Naive thymus-derived CD4-positive, alpha-beta T cell (primary cell): ENCODE data around the gene VSIR. TPM values are rescaled to one million over a fixed set of nuclear protein-coding genes. Genes with fewer than 3 reads are reported as not detected.
A peak's percentile ranks its signal among the peaks of the same experiment; 100 is the strongest.

Experiments
- ATAC-seq: fragments of 150-1000 bp; cut with Tn5 transposase; 2 replicates; pipeline ENCODE4 v1.10.0; 2021; ENCODE audit warnings: mild to moderate bottlenecking, moderate library complexity
- CTCF ChIA-PET: fragments of 350-600 bp; sonication (Branson Sonifier 250); formaldehyde crosslinking; loops from one replicate; lab custom pipeline; 2021; ENCODE audit warnings: antibody characterized with exemption; lab: Charles Lee
- POLR2A ChIA-PET: fragments of 350-600 bp; sonication (Branson Sonifier 250); formaldehyde crosslinking; loops from one replicate; lab custom pipeline; 2021; ENCODE audit warnings: antibody characterized with exemption, inconsistent platforms; lab: Charles Lee
- DNase-seq, 9 donors: peaks; one replicate each; pipeline versions ENCODE4 v3.0.0 to v3.0.0-alpha.2; 2020 to 2022; ENCODE audit warnings: mixed read lengths in 1 of 9
- H3K27ac ChIP-seq: one replicate; pipeline ENCODE4 v1.7.0; 2013; ENCODE audit warnings: mild to moderate bottlenecking, low read depth, low read length, moderate library complexity
- H3K27me3 ChIP-seq, 2 donors: one replicate each; pipeline ENCODE4 v1.7.0; 2013; ENCODE audit warnings: low read length in 2 of 2, mild to moderate bottlenecking in 2 of 2, moderate library complexity in 2 of 2; ENCODE audit not compliant: control insufficient read depth in 2 of 2, insufficient read depth in 2 of 2
- H3K36me3 ChIP-seq, 3 experiments: 1 replicate in 2 of 3; 2 replicates in 1 of 3; pipeline ENCODE4 v1.7.0; 2013; ENCODE audit warnings: low read length in 3 of 3, mild to moderate bottlenecking in 3 of 3, moderate library complexity in 1 of 3; ENCODE audit not compliant: insufficient read depth in 3 of 3, control insufficient read depth in 2 of 3
- H3K4me1 ChIP-seq, 2 donors: one replicate each; pipeline ENCODE4 v1.7.0; 2013; ENCODE audit warnings: low read length in 2 of 2, mild to moderate bottlenecking in 2 of 2, moderate library complexity in 1 of 2; ENCODE audit not compliant: control insufficient read depth in 2 of 2, insufficient read depth in 2 of 2
- H3K4me3 ChIP-seq: 2 replicates; pipeline ENCODE4 v1.7.0; 2013; ENCODE audit warnings: mild to moderate bottlenecking, low read length
- H3K9me3 ChIP-seq, 3 experiments: 1 replicate in 2 of 3; 2 replicates in 1 of 3; pipeline ENCODE4 v1.7.0; 2013; ENCODE audit warnings: low read length in 3 of 3; ENCODE audit not compliant: control insufficient read depth in 2 of 3
- H3K27ac Mint-ChIP-seq, 9 donors: one replicate each; pipeline ENCODE4 v1.8.0; 2020 to 2022; ENCODE audit warnings: mixed read lengths in 9 of 9, mild to moderate bottlenecking in 8 of 9, moderate library complexity in 5 of 9, inconsistent platforms in 2 of 9
- H3K27me3 Mint-ChIP-seq, 5 donors: one replicate each; pipeline ENCODE4 v1.8.0; 2021 to 2022; ENCODE audit warnings: mixed read lengths in 5 of 5, mild to moderate bottlenecking in 1 of 5
- H3K36me3 Mint-ChIP-seq, 5 donors: one replicate each; pipeline ENCODE4 v1.8.0; 2020 to 2022; ENCODE audit warnings: mixed read lengths in 5 of 5, mild to moderate bottlenecking in 3 of 5, inconsistent platforms in 1 of 5
- H3K4me1 Mint-ChIP-seq, 7 donors: one replicate each; pipeline ENCODE4 v1.8.0; 2020 to 2022; ENCODE audit warnings: mixed read lengths in 7 of 7, mild to moderate bottlenecking in 3 of 7, inconsistent platforms in 1 of 7
- H3K4me3 Mint-ChIP-seq, 10 donors: one replicate each; pipeline ENCODE4 v1.8.0; 2020 to 2022; ENCODE audit warnings: mild to moderate bottlenecking in 10 of 10, mixed read lengths in 10 of 10, moderate library complexity in 6 of 10, inconsistent platforms in 2 of 10
- H3K9me3 Mint-ChIP-seq, 11 donors: one replicate each; pipeline ENCODE4 v1.8.0; 2020 to 2022; ENCODE audit warnings: mixed read lengths in 11 of 11, mild to moderate bottlenecking in 4 of 11, inconsistent platforms in 1 of 11, moderate library complexity in 1 of 11
- intact Hi-C, 2 donors: fragments of 100-400 bp; cut with micrococcal nuclease; formaldehyde crosslinking; loops; one replicate each; pipeline ENCODE4 v1.15.1; 2023
- polyA plus RNA-seq, 2 donors: library from polyadenylated mRNA; unstranded; fragments of 300-500 nt; fragmentation: Illumina TruSeq; gene quantifications; one replicate each; pipeline ENCODE4 v1.2.3, GENCODE V29; 2021
- total RNA-seq, 6 experiments: library from RNA in 5 of 6; stranded (reverse) in 5 of 6; gene quantifications; 1 replicate in 5 of 6; 2 replicates in 1 of 6; pipeline ENCODE4 v1.2.3 and lab custom pipeline; 2021 to 2026

VSIR gene
- total and polyA plus RNA-seq, 7 experiments from 2014 or later, result 91.1 to 300 (median 124) TPM

DNA sequence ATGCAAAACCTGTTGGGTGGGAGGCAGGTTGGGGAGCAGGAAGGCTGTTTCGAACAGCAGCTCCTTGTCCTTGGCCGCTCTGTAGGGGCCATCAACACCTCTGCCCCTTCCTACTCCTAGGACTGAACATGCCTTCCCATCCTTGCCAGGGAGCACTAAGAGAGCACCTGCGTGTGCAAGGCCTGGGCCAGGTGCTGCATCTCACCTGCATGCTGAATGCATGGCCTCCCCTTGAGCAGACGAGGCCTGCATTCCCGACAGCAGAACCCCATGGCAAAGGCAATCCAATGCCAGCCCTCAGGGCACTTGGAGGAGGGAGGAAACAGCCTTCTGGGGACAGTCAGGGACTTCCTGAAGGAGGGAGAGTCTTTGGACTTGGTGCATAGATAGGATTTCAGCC, 11.0 kb downstream of the VSIR start:
- Mint-ChIP-seq H3K9me3 (no peaks in the 10 kb centered on the region), H3K4me3 (peak overlapping the region in 7 of 10 donors; percentile 28 to 89 (median 62)), H3K27me3 (no peaks in the 10 kb centered on the region), H3K36me3 (peaks cover 0 to 35% (median 15%) of the 10 kb centered on the region in 5 donors), H3K27ac (peak overlapping the region; percentile 24 to 98 (median 89)), H3K4me1 (peaks cover 69 to 94% (median 83%) of the 10 kb centered on the region in 7 donors)
- ATAC-seq, result no peak
- peaks cover 0 to 75% (median 20%) of the 10 kb centered on the region in 3 experiments for H3K36me3 ChIP-seq
- CTCF ChIA-PET, result interaction anchor here (0.7 to 2.1 kb wide), 9 partner anchors 11 to 63 kb away, joined by 3 to 5 read pairs (median 4); partner anchors contain the start of gene VSIR
- DNase-seq, result no peak
- H3K4me3 ChIP-seq, result no peak overlapping the region
- POLR2A ChIA-PET, result interaction anchor here (1.1 to 25.7 kb wide), 5 partner anchors 10 to 35 kb away, joined by 4 to 863 read pairs (median 6); partner anchors contain the start of gene VSIR
- no peaks in the 10 kb centered on the region for H3K27me3 ChIP-seq
- H3K9me3 ChIP-seq, result no peaks in the 10 kb centered on the region
- intact Hi-C loops, result no loop called here
- H3K4me1 ChIP-seq, result peaks cover 77 to 86% of the 10 kb centered on the region in 2 donors
- H3K27ac ChIP-seq, result peak overlapping the region; percentile 93

DNA sequence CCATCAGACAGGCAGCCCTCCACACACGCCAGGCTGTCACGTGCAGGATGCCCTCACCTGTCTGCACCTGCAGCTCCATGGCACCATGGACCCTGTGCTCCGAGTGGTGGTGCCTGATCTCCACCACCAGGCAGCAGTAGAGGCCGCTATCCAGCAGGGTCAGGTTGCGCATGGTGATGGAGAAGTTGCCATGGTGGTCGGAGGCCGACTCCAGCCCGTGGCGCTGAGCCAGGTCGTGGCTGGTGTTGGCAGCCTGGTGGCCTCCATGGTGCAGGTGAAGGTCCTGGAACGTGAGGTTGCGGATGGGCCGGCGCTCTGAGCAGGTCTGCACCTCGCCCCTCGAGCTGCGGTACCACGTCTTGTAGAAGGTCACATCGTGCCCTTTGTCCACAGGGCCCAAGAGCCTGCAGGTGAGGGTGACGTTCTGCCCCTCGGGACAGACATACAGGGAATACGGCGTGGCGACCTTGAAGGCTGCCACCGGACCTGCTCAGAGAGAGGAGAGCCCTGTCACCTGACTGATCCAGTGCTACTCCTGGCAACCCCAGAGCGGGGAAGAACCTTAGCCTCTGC, 11.7 kb downstream of the VSIR start:
- no peak overlapping the region for H3K4me3 ChIP-seq
- DNase-seq, result no peak
- peaks cover 77 to 86% of the 10 kb centered on the region in 2 donors for H3K4me1 ChIP-seq
- ATAC-seq, result no peak
- H3K9me3 ChIP-seq, result no peaks in the 10 kb centered on the region
- Mint-ChIP-seq H3K27ac (peak overlapping the region; percentile 69 to 99 (median 92)), H3K9me3 (no peaks in the 10 kb centered on the region), H3K36me3 (peaks cover 0 to 33% (median 15%) of the 10 kb centered on the region in 5 donors), H3K27me3 (no peaks in the 10 kb centered on the region), H3K4me1 (peaks cover 67 to 94% (median 83%) of the 10 kb centered on the region in 7 donors), H3K4me3 (peak overlapping the region in 6 of 10 donors; percentile 17 to 89 (median 64))
- peak overlapping the region; percentile 93 for H3K27ac ChIP-seq
- no peaks in the 10 kb centered on the region for H3K27me3 ChIP-seq
- ChIA-PET CTCF (interaction anchor here (1.1 to 2.1 kb wide), 3 partner anchors 13 to 54 kb away, joined by 3 to 4 read pairs (median 4); no protein-coding TSS in a partner anchor), POLR2A (interaction anchor here (0.9 to 25.7 kb wide), 4 partner anchors 11 to 35 kb away, joined by 3 to 863 read pairs (median 5); no protein-coding TSS in a partner anchor)
- H3K36me3 ChIP-seq, result peaks cover 0 to 68% (median 14%) of the 10 kb centered on the region in 3 experiments
- intact Hi-C loops, result no loop called here

DNA sequence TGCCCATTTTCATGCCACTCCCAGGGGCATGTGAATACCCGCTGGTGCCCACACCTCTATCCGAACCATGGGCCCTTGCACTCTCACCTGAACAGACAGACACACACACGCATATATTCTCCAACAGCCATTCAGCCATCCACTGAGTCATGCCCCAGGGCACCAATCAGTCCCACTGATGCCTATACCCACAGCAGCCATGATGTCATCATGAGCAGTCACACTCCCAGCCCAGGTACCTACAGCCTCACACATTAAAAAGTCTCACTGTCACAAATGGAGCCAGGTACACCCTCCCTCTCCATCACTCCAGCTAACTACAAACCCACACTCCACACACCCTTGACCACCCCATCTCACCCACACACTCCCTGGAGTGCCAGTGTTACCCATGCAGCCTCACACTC, 12.2 kb downstream of the VSIR start:
- no peaks in the 10 kb centered on the region for H3K9me3 Mint-ChIP-seq
- DNase-seq, result peak in 1 of 9 donors; percentile 39
- H3K4me3 Mint-ChIP-seq, result peak overlapping the region in 9 of 10 donors; percentile 2 to 89 (median 69)
- peak overlapping the region; percentile 45 for H3K27ac ChIP-seq
- peak; percentile 30 for ATAC-seq
- ChIA-PET POLR2A (interaction anchor here (0.9 to 25.7 kb wide), 3 partner anchors 11 to 35 kb away, joined by 3 to 863 read pairs (median 6); no protein-coding TSS in a partner anchor), CTCF (interaction anchor here (1.1 to 2.1 kb wide), 3 partner anchors 13 to 53 kb away, joined by 3 to 4 read pairs (median 4); no protein-coding TSS in a partner anchor)
- no peaks in the 10 kb centered on the region for H3K27me3 Mint-ChIP-seq
- peaks cover 77 to 87% of the 10 kb centered on the region in 2 donors for H3K4me1 ChIP-seq
- peaks cover 0 to 37% (median 19%) of the 10 kb centered on the region in 5 donors for H3K36me3 Mint-ChIP-seq
- no peaks in the 10 kb centered on the region for H3K9me3 ChIP-seq
- intact Hi-C loops, result no loop called here
- peaks cover 0 to 63% (median 12%) of the 10 kb centered on the region in 3 experiments for H3K36me3 ChIP-seq
- H3K27me3 ChIP-seq, result no peaks in the 10 kb centered on the region
- no peak overlapping the region for H3K4me3 ChIP-seq
- peaks cover 69 to 94% (median 84%) of the 10 kb centered on the region in 7 donors for H3K4me1 Mint-ChIP-seq
- H3K27ac Mint-ChIP-seq, result peak overlapping the region; percentile 69 to 99 (median 92)

DNA sequence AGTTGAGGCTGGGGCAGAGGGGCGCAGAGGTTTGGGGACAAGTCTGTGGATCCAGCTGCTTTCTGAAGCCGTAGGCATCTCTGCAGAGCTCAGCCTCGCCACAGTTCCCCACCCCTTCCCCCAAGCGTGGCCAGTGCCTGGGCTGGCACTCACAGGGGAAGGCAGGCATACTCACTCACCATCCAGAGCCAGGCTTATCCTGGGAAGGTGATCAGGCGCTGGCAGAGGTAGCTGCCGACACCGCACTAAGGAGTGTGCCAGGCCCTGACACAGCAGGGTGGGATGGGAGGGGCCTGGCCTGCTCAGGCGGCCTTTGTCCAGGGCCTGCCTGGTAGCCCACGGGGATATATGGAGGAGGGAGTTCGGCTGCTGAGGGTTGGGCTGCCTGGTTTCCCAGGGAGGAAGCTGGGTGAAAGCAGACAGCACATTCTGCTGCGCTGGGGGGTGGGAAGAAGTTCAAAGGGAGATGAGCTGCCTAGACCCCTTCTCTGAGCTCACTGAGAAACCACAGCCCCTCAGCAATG, 15.9 kb downstream of the VSIR start:
- Histone ChIP-seq H3K4me1 (peaks cover 81 to 87% of the 10 kb centered on the region in 2 donors), H3K4me3 (peak overlapping the region; percentile 6), H3K36me3 (peaks cover 10 to 54% (median 24%) of the 10 kb centered on the region in 3 experiments), H3K27ac (peak overlapping the region; percentile 74), H3K9me3 (no peaks in the 10 kb centered on the region), H3K27me3 (no peaks in the 10 kb centered on the region)
- no peaks in the 10 kb centered on the region for H3K27me3 Mint-ChIP-seq
- peaks cover 0 to 1% (median 0%) of the 10 kb centered on the region in 11 donors for H3K9me3 Mint-ChIP-seq
- peaks cover 6 to 56% (median 27%) of the 10 kb centered on the region in 5 donors for H3K36me3 Mint-ChIP-seq
- ChIA-PET CTCF (interaction anchor here (0.7 to 5.0 kb wide), 15 partner anchors 8 to 935 kb away, joined by 3 to 32 read pairs (median 7); partner anchors contain the start of genes MCU and VSIR), POLR2A (interaction anchor here (1.2 to 26.0 kb wide), 6 partner anchors 9 to 94 kb away, joined by 3 to 863 read pairs (median 75); partner anchors contain the start of genes PSAP and VSIR)
- peak overlapping the region; percentile 91 to 99 (median 97) for H3K27ac Mint-ChIP-seq
- peaks cover 69 to 94% (median 84%) of the 10 kb centered on the region in 7 donors for H3K4me1 Mint-ChIP-seq
- intact Hi-C loops, result loop anchor here (1.0 to 2.0 kb wide), 5 partner anchors 8 to 31 kb away; partner anchors contain the start of gene VSIR (in 1 of the 2)
- H3K4me3 Mint-ChIP-seq, result peak overlapping the region; percentile 68 to 90 (median 80)
- ATAC-seq, result peak; percentile 9
- DNase-seq, result peak in 1 of 9 donors; percentile 47

DNA sequence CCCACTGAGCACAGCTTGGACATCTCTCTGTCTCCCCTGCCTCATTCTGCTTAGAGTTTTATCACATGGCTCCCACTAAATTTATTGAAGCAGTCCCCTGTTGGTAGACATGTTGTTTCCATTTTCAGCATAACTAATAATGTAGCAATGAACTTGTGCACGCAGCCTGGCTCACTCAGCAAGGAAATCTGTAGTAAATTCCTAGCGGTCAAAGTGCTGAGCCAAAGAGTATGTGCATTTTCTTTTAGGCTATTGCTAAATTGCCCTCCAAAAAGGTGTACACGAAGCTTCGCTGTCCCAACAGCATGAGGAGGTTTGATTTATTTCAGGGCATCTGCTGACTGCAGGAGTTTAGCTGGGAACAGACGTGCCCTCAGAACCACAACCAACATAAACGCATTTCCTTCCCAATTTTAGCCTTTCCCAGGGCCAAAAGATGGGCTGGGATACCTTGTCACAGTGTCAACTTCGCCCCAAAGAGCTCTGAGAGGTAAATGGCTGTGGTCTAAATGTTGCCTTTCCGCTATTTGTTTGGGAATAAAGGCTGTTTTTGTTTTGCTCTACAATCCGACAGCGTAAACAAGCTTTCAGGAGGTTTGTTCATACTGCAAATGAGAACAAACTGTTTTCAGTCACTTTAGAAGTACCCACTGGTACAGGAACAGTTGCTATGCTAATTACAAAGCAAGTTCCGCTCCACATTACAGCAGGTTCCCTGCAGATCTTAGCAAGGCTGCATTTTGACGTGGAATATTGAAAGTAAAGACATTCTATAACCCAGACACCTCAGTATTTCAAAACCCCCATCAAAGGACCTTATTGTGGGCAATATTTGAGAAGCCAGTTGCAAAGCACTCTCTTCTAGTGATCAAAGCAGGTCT, 16.8 kb downstream of the VSIR start:
- Mint-ChIP-seq H3K9me3 (peaks cover 0 to 1% (median 0%) of the 10 kb centered on the region in 11 donors), H3K4me1 (peaks cover 71 to 94% (median 85%) of the 10 kb centered on the region in 7 donors), H3K4me3 (peak overlapping the region; percentile 68 to 90 (median 80)), H3K36me3 (peaks cover 6 to 64% (median 34%) of the 10 kb centered on the region in 5 donors), H3K27ac (peak overlapping the region; percentile 91 to 99 (median 97)), H3K27me3 (no peaks in the 10 kb centered on the region)
- ATAC-seq (peak; percentile 79), DNase-seq (peak in 7 of 9 donors; percentile 58 to 85 (median 74))
- intact Hi-C loops, result loop anchor here (1.0 to 2.0 kb wide), 5 partner anchors 7 to 30 kb away; partner anchors contain the start of gene VSIR (in 1 of the 2)
- POLR2A ChIA-PET, result interaction anchor here (1.2 to 26.0 kb wide), 6 partner anchors 10 to 95 kb away, joined by 3 to 863 read pairs (median 75); partner anchors contain the start of genes PSAP and VSIR
- CTCF ChIA-PET, result interaction anchor here (1.3 to 5.0 kb wide), 13 partner anchors 8 to 49 kb away, joined by 3 to 32 read pairs (median 9); partner anchors contain the start of gene VSIR
- H3K27ac ChIP-seq, result peak overlapping the region; percentile 74
- H3K36me3 ChIP-seq, result peaks cover 10 to 50% (median 24%) of the 10 kb centered on the region in 3 experiments
- peaks cover 81 to 87% of the 10 kb centered on the region in 2 donors for H3K4me1 ChIP-seq
- H3K4me3 ChIP-seq, result peak overlapping the region; percentile 21
- no peaks in the 10 kb centered on the region for H3K27me3 ChIP-seq
- no peaks in the 10 kb centered on the region for H3K9me3 ChIP-seq
